K562 (cell line): ENCODE measurements around the gene ATXN2L. TPM values are rescaled to one million over a fixed set of nuclear protein-coding genes. Genes with fewer than 3 reads are reported as not detected.

Source experiments
- CBX3 ChIP-seq, 2 experiments: IDR thresholded peaks; 1 replicate in 1 of 2; 2 replicates in 1 of 2; pipeline ENCODE4 v1.6.1; 2012; ENCODE audit warnings: inconsistent platforms in 2 of 2, low read length in 2 of 2, borderline replicate concordance in 1 of 2, control low read depth in 1 of 2
- CTBP1 ChIP-seq: fragments of 450-650 bp; IDR thresholded peaks from 2 replicates; pipeline ENCODE4 v1.6.1; 2016; ENCODE audit warnings: borderline replicate concordance
- GABPB1 ChIP-seq: sonication (generic); formaldehyde crosslinking; IDR thresholded peaks from 2 replicates; pipeline ENCODE4 v1.8.0; 2022; ENCODE audit warnings: mild to moderate bottlenecking, missing genetic modification reagents
- GATAD2A ChIP-seq: fragments of 450-650 bp; IDR thresholded peaks from 2 replicates; pipeline ENCODE4 v1.6.1; 2017
- SPI1 ChIP-seq: IDR thresholded peaks from 2 replicates; pipeline ENCODE4 v1.6.1; 2011; ENCODE audit warnings: low read depth, low read length, control low read depth, borderline replicate concordance
- STAG1 ChIP-seq: sonication (generic); formaldehyde crosslinking; IDR thresholded peaks from 2 replicates; pipeline ENCODE4 v1.5.0; 2020; ENCODE audit warnings: missing genetic modification reagents, borderline replicate concordance
- TARDBP ChIP-seq: fragments of 450-650 bp; IDR thresholded peaks from 2 replicates; pipeline ENCODE4 v1.6.1; 2016
- ZNF324 ChIP-seq: fragments of 250-450 bp; sonication (Bioruptor Pico); IDR thresholded peaks from 2 replicates; pipeline ENCODE4 v1.4.0; 2020; ENCODE audit warnings: mild to moderate bottlenecking
- ZNF584 ChIP-seq: fragments of 200-800 bp; sonication (Bioruptor generic); IDR thresholded peaks from 2 replicates; pipeline ENCODE4 v1.6.1; 2016; ENCODE audit warnings: low read depth, mild to moderate bottlenecking, missing genetic modification characterization, missing compliant biosample characterization
- ZNF644 ChIP-seq: fragments of 200-800 bp; sonication (Bioruptor generic); IDR thresholded peaks from 2 replicates; pipeline ENCODE4 v1.6.1; 2016; ENCODE audit warnings: low read depth, missing genetic modification characterization, missing compliant biosample characterization
- ZNF766 ChIP-seq: fragments of 200-800 bp; sonication (Bioruptor generic); conservative IDR thresholded peaks from 2 replicates; pipeline ENCODE4 v1.6.1; 2016; ENCODE audit warnings: missing genetic modification characterization, missing compliant biosample characterization
- ZSCAN29 ChIP-seq: fragments of 450-650 bp; IDR thresholded peaks from 2 replicates; pipeline ENCODE4 v1.6.1; 2017
- polyA plus RNA-seq, 8 experiments: library from polyadenylated mRNA; depleted of rRNA in 4 of 8; stranded (reverse) in 5 of 8; unstranded in 3 of 8; fragments of >200 nt; fragmentation: Nextera tagmentation in 2 of 8; fragmentation: Illumina TruSeq in 1 of 8; extraction: Ambion mirVana in 2 of 8; extraction: Trizol in 1 of 8; gene quantifications; 2 replicates each; pipeline versions ENCODE4 v1.2.1 to v1.2.3, GENCODE V29; 2011 to 2014; ENCODE audit warnings: inconsistent platforms in 1 of 8, missing spikeins in 1 of 8
- total RNA-seq, 7 experiments: library from RNA; depleted of rRNA in 6 of 7; stranded (reverse); fragments of >200 nt in 6 of 7; fragmentation: Illumina TruSeq in 2 of 7; extraction: Trizol in 2 of 7; gene quantifications; 2 replicates each; pipeline versions ENCODE4 v1.2.1 to v1.2.3, GENCODE V29; 2011 to 2021; ENCODE audit warnings: low replicate concordance in 1 of 7
- TF ChIP-seq, protein P1 (sequence below): sonication (generic); formaldehyde crosslinking; IDR thresholded peaks from 2 replicates; pipeline ENCODE4 v1.8.0; 2022; ENCODE audit warnings: mild to moderate bottlenecking, missing genetic modification reagents
- TF ChIP-seq, protein P2 (sequence below): fragments of 250-450 bp; sonication (Bioruptor Pico); IDR thresholded peaks from 2 replicates; pipeline ENCODE4 v1.5.0; 2021
- TF ChIP-seq, protein P3 (sequence below): IDR thresholded peaks from 2 replicates; pipeline ENCODE4 v1.6.1; 2011; ENCODE audit warnings: borderline replicate concordance, low read depth, mild to moderate bottlenecking, moderate library complexity, low read length; ENCODE audit not compliant: insufficient read depth, poor library complexity, severe bottlenecking
- TF ChIP-seq, protein P4 (sequence below): fragments of 450-650 bp; conservative IDR thresholded peaks from 2 replicates; pipeline ENCODE4 v1.6.1; 2016; ENCODE audit warnings: missing genetic modification characterization, low read depth, mild to moderate bottlenecking, missing compliant biosample characterization, moderate library complexity
- TF ChIP-seq, protein P5 (sequence below): fragments of 450-650 bp; formaldehyde crosslinking; conservative IDR thresholded peaks from 2 replicates; pipeline ENCODE4 v1.4.0; 2022; ENCODE audit warnings: mild to moderate bottlenecking, missing genetic modification characterization

The ATXN2L gene
- total and polyA plus RNA-seq, 9 of the 15 experiments (the other 6 are each of a cell fraction or from before 2014, with no cell fraction given), result 3.8 to 280 (median 37.2) TPM

DNA sequence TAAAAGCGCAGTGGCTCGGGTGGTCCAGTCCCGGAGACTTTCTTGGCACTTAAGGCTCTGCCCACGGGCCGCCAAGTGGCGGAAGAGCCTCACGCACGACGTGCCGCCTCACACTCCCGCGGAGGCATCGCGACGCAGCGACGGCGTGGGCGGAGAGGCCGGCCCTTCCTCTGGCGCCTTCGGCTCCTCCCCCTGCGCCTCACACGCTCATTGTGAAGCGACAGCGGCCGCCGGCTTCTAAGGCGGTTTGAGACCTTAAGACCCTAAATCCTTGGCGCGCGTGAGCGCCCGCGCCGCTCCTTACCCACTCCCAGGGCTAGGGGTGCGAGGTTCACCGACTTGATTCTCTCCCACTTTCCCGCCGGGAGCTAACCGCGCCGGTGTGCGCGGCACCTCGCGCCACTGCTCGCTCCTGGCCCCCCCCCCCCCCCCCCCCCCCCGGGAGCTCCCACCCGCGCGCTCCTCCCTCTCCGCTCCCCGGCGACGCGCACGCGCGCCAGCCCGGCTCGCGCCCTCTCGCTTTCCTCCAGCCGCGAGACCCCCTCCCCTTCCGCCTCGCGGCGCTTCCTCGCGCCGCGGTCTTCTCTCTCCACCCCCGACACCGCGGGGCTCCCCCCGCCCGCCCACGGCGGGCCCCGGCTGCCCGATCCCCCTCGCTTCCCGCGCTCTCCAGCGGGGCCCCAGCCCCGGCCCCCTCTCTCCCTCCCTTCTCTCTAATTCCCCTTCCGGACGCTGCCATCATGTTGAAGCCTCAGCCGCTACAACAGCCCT, at the start of gene ATXN2L (continued):
- TF ChIP-seq, protein P1, sequence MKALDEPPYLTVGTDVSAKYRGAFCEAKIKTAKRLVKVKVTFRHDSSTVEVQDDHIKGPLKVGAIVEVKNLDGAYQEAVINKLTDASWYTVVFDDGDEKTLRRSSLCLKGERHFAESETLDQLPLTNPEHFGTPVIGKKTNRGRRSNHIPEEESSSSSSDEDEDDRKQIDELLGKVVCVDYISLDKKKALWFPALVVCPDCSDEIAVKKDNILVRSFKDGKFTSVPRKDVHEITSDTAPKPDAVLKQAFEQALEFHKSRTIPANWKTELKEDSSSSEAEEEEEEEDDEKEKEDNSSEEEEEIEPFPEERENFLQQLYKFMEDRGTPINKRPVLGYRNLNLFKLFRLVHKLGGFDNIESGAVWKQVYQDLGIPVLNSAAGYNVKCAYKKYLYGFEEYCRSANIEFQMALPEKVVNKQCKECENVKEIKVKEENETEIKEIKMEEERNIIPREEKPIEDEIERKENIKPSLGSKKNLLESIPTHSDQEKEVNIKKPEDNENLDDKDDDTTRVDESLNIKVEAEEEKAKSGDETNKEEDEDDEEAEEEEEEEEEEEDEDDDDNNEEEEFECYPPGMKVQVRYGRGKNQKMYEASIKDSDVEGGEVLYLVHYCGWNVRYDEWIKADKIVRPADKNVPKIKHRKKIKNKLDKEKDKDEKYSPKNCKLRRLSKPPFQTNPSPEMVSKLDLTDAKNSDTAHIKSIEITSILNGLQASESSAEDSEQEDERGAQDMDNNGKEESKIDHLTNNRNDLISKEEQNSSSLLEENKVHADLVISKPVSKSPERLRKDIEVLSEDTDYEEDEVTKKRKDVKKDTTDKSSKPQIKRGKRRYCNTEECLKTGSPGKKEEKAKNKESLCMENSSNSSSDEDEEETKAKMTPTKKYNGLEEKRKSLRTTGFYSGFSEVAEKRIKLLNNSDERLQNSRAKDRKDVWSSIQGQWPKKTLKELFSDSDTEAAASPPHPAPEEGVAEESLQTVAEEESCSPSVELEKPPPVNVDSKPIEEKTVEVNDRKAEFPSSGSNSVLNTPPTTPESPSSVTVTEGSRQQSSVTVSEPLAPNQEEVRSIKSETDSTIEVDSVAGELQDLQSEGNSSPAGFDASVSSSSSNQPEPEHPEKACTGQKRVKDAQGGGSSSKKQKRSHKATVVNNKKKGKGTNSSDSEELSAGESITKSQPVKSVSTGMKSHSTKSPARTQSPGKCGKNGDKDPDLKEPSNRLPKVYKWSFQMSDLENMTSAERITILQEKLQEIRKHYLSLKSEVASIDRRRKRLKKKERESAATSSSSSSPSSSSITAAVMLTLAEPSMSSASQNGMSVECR (CRISPR knock-in tag), result peak; percentile 75
- TF ChIP-seq, protein P2, sequence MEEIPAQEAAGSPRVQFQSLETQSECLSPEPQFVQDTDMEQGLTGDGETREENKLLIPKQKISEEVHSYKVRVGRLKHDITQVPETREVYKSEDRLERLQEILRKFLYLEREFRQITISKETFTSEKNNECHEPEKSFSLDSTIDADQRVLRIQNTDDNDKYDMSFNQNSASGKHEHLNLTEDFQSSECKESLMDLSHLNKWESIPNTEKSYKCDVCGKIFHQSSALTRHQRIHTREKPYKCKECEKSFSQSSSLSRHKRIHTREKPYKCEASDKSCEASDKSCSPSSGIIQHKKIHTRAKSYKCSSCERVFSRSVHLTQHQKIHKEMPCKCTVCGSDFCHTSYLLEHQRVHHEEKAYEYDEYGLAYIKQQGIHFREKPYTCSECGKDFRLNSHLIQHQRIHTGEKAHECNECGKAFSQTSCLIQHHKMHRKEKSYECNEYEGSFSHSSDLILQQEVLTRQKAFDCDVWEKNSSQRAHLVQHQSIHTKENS, result no peak
- TF ChIP-seq ZNF644 (0 out of 2 replicates have a peak, but pooled peaks have one; percentile 44), TARDBP (no peak; the same call in 1 of the 2 replicates), SPI1 (peak; percentile 47; the same call in 1 of the 2 replicates), ZNF766 (CRISPR knock-in tag) (0 out of 2 replicates have a peak, but pooled peaks have one; percentile 13), ZNF584 (no peak), STAG1 (no peak), GABPB1 (CRISPR knock-in tag) (peak; percentile 66), CBX3 (IDR thresholded peaks at IDR 0.05; ENCODE audit: borderline replicate concordance in 1 of 2, low read length in 2 of 2) (no peak), ZSCAN29 (no peak), CTBP1 (peak; percentile 87), GATAD2A (peak; percentile 96), ZNF324 (no peak)
- TF ChIP-seq, protein P3, sequence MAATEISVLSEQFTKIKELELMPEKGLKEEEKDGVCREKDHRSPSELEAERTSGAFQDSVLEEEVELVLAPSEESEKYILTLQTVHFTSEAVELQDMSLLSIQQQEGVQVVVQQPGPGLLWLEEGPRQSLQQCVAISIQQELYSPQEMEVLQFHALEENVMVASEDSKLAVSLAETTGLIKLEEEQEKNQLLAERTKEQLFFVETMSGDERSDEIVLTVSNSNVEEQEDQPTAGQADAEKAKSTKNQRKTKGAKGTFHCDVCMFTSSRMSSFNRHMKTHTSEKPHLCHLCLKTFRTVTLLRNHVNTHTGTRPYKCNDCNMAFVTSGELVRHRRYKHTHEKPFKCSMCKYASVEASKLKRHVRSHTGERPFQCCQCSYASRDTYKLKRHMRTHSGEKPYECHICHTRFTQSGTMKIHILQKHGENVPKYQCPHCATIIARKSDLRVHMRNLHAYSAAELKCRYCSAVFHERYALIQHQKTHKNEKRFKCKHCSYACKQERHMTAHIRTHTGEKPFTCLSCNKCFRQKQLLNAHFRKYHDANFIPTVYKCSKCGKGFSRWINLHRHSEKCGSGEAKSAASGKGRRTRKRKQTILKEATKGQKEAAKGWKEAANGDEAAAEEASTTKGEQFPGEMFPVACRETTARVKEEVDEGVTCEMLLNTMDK, result no peak
- TF ChIP-seq, protein P4, sequence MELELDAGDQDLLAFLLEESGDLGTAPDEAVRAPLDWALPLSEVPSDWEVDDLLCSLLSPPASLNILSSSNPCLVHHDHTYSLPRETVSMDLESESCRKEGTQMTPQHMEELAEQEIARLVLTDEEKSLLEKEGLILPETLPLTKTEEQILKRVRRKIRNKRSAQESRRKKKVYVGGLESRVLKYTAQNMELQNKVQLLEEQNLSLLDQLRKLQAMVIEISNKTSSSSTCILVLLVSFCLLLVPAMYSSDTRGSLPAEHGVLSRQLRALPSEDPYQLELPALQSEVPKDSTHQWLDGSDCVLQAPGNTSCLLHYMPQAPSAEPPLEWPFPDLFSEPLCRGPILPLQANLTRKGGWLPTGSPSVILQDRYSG (tag), result no peak
- TF ChIP-seq, protein P5, sequence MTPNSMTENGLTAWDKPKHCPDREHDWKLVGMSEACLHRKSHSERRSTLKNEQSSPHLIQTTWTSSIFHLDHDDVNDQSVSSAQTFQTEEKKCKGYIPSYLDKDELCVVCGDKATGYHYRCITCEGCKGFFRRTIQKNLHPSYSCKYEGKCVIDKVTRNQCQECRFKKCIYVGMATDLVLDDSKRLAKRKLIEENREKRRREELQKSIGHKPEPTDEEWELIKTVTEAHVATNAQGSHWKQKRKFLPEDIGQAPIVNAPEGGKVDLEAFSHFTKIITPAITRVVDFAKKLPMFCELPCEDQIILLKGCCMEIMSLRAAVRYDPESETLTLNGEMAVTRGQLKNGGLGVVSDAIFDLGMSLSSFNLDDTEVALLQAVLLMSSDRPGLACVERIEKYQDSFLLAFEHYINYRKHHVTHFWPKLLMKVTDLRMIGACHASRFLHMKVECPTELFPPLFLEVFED, result peak; percentile 88
